Aorta (tissue), 5 donors: Measurements from ENCODE around the gene LAMA1. TPM values are rescaled to one million over a fixed set of nuclear protein-coding genes. Genes with fewer than 3 reads are reported as not detected.

Experiments used
- ATAC-seq: fragments of 200-7000 bp; cut with Tn5 transposase; one replicate; pipeline ENCODE4 v1.9.1; 2022; ENCODE audit warnings: moderate library complexity; ENCODE audit not compliant: low FRiP score
- DNase-seq, 2 donors: peaks; one replicate each; pipeline ENCODE4 v3.0.0-alpha.2; 2020
- H3K27ac ChIP-seq, 2 donors: one replicate each; pipeline ENCODE4 v1.5.1; 2013; ENCODE audit warnings: low read length in 2 of 2, mild to moderate bottlenecking in 2 of 2, moderate library complexity in 2 of 2, control low read depth in 1 of 2, inconsistent platforms in 1 of 2, low read depth in 1 of 2
- H3K27me3 ChIP-seq, 2 donors: one replicate each; pipeline ENCODE4 v1.6.1; 2013; ENCODE audit warnings: control low read depth in 1 of 2, low read length in 1 of 2, mild to moderate bottlenecking in 1 of 2, moderate library complexity in 1 of 2; ENCODE audit not compliant: insufficient read depth in 2 of 2, control insufficient read depth in 1 of 2
- H3K36me3 ChIP-seq, 2 donors: one replicate each; pipeline ENCODE4 v1.6.1; 2013; ENCODE audit warnings: control low read depth in 1 of 2, low read length in 1 of 2, mild to moderate bottlenecking in 1 of 2; ENCODE audit not compliant: insufficient read depth in 2 of 2, control insufficient read depth in 1 of 2
- H3K4me1 ChIP-seq, 2 donors: one replicate each; pipeline ENCODE4 v1.6.1; 2013; ENCODE audit warnings: low read length in 2 of 2, control low read depth in 1 of 2, mild to moderate bottlenecking in 1 of 2, moderate library complexity in 1 of 2; ENCODE audit not compliant: insufficient read depth in 2 of 2, control insufficient read depth in 1 of 2
- H3K4me3 ChIP-seq, 2 donors: one replicate each; pipeline ENCODE4 v1.5.1; 2013; ENCODE audit warnings: low read length in 2 of 2, control low read depth in 1 of 2, mild to moderate bottlenecking in 1 of 2
- H3K9me3 ChIP-seq: one replicate; pipeline ENCODE4 v1.6.1; 2013; ENCODE audit warnings: mild to moderate bottlenecking, low read length; ENCODE audit not compliant: control insufficient read depth
- WGBS, 2 donors: extraction: QIAGEN DNeasy Blood & Tissue Kit; methylation state at CpG; one replicate each; pipeline ENCODE4 v1.1.7; 2013; 5-methylcytosine and 5-hydroxymethylcytosine counted together
- intact Hi-C, 2 donors: fragments of 100-400 bp; cut with DNase I; formaldehyde crosslinking; loops; one replicate each; pipeline versions ENCODE4 v1.14.2 to v1.15.0; 2022
- polyA plus RNA-seq, 2 donors: library from polyadenylated mRNA; stranded (reverse); fragments of 200-250 nt; gene quantifications; one replicate each; pipeline ENCODE4 v1.2.3, GENCODE V29; 2013
- total RNA-seq, 2 donors: library from RNA; stranded (reverse); fragmentation: NEBNext Ultra II Directional; extraction: Animal tissue kit (Norgen Biotek cat#: 25700); gene quantifications; one replicate each; pipeline ENCODE4 v1.2.1, GENCODE V29; 2021
- donor health status: healthy with polysubstance abuse.
- donor health status: Bipolar disorder and iron deficiency.
- donor health status: DM: no; HTN: no; CAD: no.
- donor health status: DM: no; HTN: no; CAD: no.
- donor health status: DM: yes; HTN: yes; CAD: no.

Gene LAMA1
- total and polyA plus RNA-seq, 4 donors = 0.41 to 3.1 (median 0.78) TPM; not detected in 1

- no peaks in the 10 kb centered on the region for H3K9me3 ChIP-seq
- no peak overlapping the region for H3K4me3 ChIP-seq
- no peaks in the 10 kb centered on the region for H3K4me1 ChIP-seq
- H3K27me3 ChIP-seq = no peaks in the 10 kb centered on the region
- intact Hi-C loops = no loop called here
- no peak for DNase-seq
- no peak overlapping the region for H3K27ac ChIP-seq
- 80 to 91% methylated on average over 7 of the region's 7 CpGs for WGBS, 2 donors
- no peaks in the 10 kb centered on the region for H3K36me3 ChIP-seq
- no peak for ATAC-seq
These were observed 94.0 kb downstream of the LAMA1 start for GRCh38 chr18:7023581-7023980.

GRCh38 chr18:7023063-7023580 lies 94.5 kb downstream of the LAMA1 start:
- Histone ChIP-seq H3K27ac (no peak overlapping the region), H3K27me3 (no peaks in the 10 kb centered on the region), H3K4me3 (no peak overlapping the region), H3K4me1 (no peaks in the 10 kb centered on the region), H3K36me3 (no peaks in the 10 kb centered on the region), H3K9me3 (no peaks in the 10 kb centered on the region)
- ATAC-seq = no peak
- intact Hi-C loops = no loop called here
- DNase-seq = no peak
- WGBS, 2 donors = 92 to 93% methylated on average over 19 of the region's 19 CpGs

GRCh38 chr18:7021994-7022840 lies 95.4 kb downstream of the LAMA1 start:
- Histone ChIP-seq H3K4me1 (no peaks in the 10 kb centered on the region), H3K27me3 (no peaks in the 10 kb centered on the region), H3K27ac (no peak overlapping the region), H3K4me3 (no peak overlapping the region), H3K9me3 (no peaks in the 10 kb centered on the region), H3K36me3 (no peaks in the 10 kb centered on the region)
- intact Hi-C loops = no loop called here
- ATAC-seq (no peak), DNase-seq (no peak)
- 54 to 59% methylated on average over 16 of the region's 16 CpGs for WGBS, 2 donors

- Histone ChIP-seq H3K9me3 (no peaks in the 10 kb centered on the region), H3K4me1 (no peaks in the 10 kb centered on the region), H3K4me3 (no peak overlapping the region), H3K27ac (no peak overlapping the region), H3K27me3 (no peaks in the 10 kb centered on the region), H3K36me3 (no peaks in the 10 kb centered on the region)
- no peak for ATAC-seq
- no peak for DNase-seq
- intact Hi-C loops = no loop called here
- 90 to 94% methylated on average over 13 of the region's 13 CpGs for WGBS, 2 donors
These were observed 96.4 kb downstream of the LAMA1 start for GRCh38 chr18:7020995-7021777.

- Histone ChIP-seq H3K36me3 (no peaks in the 10 kb centered on the region), H3K4me1 (no peaks in the 10 kb centered on the region), H3K4me3 (no peak overlapping the region), H3K27ac (no peak overlapping the region), H3K9me3 (no peaks in the 10 kb centered on the region), H3K27me3 (no peaks in the 10 kb centered on the region)
- 88 to 90% methylated on average over 5 of the region's 5 CpGs for WGBS, 2 donors
- intact Hi-C loops = no loop called here
- DNase-seq (no peak), ATAC-seq (no peak)
These were observed 100.6 kb downstream of the LAMA1 start for GRCh38 chr18:7017013-7017412.

GRCh38 chr18:7011142-7011541 lies 106.5 kb downstream of the LAMA1 start:
- no peak overlapping the region for H3K27ac ChIP-seq
- WGBS, 2 donors = 66 to 71% methylated on average over 19 of the region's 19 CpGs
- no peaks in the 10 kb centered on the region for H3K27me3 ChIP-seq
- ATAC-seq (no peak), DNase-seq (no peak)
- H3K4me1 ChIP-seq = no peaks in the 10 kb centered on the region
- H3K9me3 ChIP-seq = no peaks in the 10 kb centered on the region
- H3K36me3 ChIP-seq = no peaks in the 10 kb centered on the region
- H3K4me3 ChIP-seq = no peak overlapping the region
- intact Hi-C loops = no loop called here

GRCh38 chr18:7004009-7004408 lies 113.6 kb downstream of the LAMA1 start:
- no peak overlapping the region for H3K4me3 ChIP-seq
- intact Hi-C loops = no loop called here
- ATAC-seq (no peak), DNase-seq (no peak)
- no peaks in the 10 kb centered on the region for H3K9me3 ChIP-seq
- no peaks in the 10 kb centered on the region for H3K4me1 ChIP-seq
- H3K27ac ChIP-seq = no peak overlapping the region
- WGBS, 2 donors = 95 to 97% methylated on average over 6 of the region's 6 CpGs
- H3K27me3 ChIP-seq = no peaks in the 10 kb centered on the region
- no peaks in the 10 kb centered on the region for H3K36me3 ChIP-seq

GRCh38 chr18:7002107-7002506 lies 115.5 kb downstream of the LAMA1 start:
- ATAC-seq (no peak), DNase-seq (no peak)
- no peaks in the 10 kb centered on the region for H3K36me3 ChIP-seq
- intact Hi-C loops = no loop called here
- no peak overlapping the region for H3K4me3 ChIP-seq
- WGBS, 2 donors = 40 to 43% methylated on average over 3 of the region's 3 CpGs
- no peak overlapping the region for H3K27ac ChIP-seq
- H3K27me3 ChIP-seq = no peaks in the 10 kb centered on the region
- no peaks in the 10 kb centered on the region for H3K9me3 ChIP-seq
- no peaks in the 10 kb centered on the region for H3K4me1 ChIP-seq
